Stromal cell of bone marrow (primary cell): ENCODE data around the gene PTPRG.

Experiments
- DNase-seq: peaks from one replicate; pipeline ENCODE4 v3.0.0-alpha.2; 2012; ENCODE audit warnings: low read depth

PTPRG gene

DNA sequence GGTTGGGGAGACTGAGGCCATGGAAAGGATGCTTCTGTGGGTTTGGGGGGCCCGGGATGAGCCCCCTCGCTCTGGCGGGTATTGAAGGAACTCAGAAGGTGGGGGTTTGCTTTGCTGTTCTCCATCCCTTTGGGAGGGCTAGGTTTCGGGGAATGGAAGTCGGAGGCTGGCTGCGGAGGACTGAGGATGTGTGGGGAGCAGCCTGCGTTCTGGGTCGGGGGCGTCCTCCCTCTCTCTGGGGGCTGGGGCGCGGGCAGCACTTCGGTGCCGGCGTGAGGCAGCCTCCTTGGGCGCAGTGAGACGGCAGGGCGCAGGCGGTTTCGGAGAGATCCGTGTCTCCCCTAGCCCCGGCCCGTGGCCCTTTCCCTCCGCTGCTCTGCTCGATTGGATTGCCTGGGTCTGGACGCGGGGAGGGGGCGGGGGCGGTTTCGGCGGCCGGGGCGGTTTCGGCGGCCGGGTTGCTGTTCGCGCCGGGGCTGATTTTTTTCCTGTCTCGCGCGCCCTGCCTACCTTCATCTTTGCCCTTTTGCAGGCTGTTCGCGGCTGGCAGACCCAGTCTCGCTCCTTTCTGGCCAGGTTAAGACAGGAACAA is 1.4 kb downstream of the PTPRG start:
- no peak for DNase-seq

DNA sequence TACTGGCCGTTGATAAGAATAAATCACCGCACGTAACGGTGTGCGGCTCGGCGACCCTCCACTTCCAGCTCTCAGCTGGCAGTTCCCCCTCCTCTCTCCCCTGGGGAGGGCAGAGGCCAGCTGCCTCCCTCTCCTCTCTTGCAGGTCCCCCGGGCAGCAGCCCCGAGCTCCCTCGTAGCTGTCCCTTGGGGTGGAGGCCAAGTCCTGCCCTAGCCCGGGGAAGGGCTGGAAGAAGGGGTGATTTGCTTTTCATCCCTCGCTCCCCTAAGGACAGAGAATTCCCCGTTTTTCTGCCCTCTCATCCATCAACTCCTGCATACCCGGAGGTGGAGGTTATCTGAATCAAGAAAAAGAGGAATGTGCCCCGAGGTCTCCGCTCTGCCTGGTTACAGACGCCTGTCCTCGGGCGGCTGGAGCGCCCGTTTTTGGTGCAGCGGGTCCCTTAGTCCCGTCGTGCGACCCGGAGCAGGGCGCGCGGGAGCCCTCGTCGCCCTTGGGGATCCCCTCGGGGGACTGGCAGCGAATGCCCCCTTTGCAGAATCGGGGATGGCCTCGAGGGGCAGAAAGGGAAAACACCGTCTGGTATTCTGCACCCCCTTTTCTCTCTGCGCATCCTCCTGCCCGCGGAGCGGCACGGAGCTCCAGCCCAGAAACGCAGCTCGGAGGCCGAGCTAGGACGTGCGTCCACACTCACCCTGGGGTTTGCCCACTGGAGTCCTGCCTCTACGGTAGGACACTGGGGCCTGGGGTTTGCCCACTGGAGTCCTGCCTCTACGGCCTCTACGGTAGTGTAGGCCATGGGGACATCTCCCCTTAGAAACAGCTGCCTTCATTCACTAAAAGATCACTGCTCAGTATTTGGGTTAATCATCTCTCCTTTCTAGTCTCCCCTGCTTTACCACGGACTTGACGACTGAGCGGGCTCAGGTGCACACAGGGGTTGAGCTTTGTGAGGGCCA is 2.2 kb downstream of the PTPRG start:
- DNase-seq: no peak

DNA sequence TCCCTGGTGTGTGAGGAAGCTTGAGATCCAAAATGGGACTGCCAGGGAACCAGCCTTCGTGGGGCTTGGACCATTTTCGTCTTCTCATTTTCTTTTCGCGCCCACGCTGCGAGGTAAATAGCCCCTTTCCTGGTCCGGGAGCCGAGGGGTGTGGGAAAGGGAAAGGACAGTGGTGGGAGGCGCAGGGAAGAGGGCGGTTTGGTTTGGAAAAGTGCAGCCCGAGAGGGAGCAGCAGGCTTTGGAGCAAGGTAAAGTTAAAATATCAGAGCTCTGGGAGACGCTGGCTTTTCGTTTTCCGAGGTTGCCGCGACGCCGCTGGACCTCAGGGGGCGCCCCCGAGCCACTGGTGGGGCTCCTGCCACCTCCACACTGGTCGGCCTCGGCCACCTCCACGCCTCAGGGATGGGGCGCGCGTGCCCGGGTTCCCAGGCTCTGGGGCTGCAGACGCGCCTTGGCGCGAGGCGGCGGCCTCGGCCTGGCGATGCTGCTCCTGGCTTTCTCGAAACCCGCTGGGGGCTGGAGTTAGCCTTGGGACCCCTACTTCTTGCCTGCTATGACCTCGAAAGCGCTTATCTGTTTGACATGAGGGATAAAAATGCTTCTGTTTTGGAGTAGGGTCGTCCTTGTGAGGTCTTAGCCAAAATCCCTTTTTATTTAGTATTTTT is 3.2 kb downstream of the PTPRG start:
- DNase-seq: peak; percentile 69

DNA sequence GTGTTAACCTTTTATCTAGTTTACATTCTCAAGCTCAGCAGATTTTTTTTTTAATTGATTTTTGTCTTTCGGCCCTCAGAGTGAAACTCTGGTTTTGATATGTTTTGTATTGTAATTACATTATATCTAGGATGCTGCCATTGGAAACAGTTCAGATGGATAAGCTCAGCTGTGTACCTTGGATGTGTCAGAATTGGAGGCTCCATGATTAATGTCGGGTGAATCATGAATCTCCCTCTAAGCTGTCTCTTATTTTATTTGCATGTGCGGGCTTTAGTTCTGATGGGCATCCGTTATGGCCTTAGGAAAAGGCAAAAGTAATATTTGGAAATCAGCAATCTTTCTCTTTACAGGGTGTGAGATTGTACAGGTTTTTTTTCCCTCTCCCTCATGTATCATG is 4.2 kb downstream of the PTPRG start:
- no peak for DNase-seq

DNA sequence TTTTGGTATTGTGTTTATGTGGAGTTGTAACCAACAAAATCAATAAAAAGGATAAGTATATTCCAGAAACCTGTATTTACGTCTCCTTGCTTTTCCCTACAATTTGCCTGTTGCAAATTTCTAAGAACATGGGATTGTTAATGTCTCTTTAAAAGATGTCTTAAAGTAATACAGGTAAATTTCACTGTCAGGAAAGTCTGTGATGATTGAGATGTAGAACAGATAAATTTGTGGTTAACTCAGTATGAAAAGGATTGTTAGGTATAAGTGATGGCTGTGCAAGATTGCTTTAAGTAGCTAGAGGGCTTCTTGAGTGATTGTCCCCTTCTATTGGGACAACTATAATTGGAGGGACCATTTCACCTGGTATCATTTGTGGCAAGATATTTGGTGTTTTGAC is 6.8 kb downstream of the PTPRG start:
- no peak for DNase-seq

DNA sequence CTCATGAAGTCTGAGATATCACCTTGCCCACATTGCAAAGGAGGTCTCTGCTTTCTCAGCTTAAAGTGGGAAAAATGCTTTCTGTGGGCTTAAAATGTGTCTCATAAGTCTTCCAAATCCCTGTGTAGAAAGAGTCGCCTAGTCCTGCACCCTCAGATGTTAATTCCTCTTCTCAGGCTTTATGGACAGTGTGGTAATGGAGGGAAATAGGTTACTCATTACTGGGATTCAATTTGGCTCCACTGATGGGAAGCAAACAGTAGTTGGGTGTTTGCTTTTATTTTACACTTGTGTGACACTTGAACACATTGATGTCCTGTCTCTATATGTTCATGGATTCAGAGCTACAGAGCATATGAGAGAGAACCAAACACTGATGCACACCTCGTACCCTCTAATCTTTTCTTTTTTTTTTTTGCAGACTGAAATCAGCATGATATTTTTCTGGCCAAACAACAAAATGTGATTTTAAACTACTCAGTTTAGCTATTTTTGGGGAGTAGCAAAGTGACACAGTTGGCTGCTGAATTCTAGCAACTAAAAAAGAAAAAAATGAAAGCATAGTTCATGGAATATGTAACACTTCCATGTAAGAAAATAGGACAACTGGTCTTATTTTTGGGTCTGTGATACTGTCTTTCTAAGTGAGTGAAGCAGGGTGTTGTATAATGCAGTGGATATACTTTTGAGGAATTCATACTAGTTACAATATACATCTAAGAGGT is 8.6 kb downstream of the PTPRG start:
- DNase-seq: no peak

DNA sequence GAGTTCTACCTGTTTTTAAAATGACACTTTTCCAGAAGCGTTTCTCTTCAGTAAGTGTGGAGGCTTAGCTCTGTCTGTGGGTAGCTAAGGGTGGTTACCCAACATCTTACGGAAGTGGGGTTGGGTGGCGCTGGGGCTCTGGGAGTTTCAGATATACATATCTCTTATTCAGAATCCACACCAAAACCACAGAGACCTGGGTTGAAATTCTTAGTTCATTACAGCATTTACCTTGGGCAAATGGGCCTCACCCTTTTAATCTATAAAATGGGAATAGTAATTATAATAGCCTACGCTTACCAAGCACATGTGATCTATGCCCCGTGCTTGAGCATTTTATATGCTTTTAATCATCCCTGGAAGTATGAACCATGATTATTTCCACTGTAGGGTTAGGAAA is 9.4 kb downstream of the PTPRG start:
- DNase-seq: no peak

DNA sequence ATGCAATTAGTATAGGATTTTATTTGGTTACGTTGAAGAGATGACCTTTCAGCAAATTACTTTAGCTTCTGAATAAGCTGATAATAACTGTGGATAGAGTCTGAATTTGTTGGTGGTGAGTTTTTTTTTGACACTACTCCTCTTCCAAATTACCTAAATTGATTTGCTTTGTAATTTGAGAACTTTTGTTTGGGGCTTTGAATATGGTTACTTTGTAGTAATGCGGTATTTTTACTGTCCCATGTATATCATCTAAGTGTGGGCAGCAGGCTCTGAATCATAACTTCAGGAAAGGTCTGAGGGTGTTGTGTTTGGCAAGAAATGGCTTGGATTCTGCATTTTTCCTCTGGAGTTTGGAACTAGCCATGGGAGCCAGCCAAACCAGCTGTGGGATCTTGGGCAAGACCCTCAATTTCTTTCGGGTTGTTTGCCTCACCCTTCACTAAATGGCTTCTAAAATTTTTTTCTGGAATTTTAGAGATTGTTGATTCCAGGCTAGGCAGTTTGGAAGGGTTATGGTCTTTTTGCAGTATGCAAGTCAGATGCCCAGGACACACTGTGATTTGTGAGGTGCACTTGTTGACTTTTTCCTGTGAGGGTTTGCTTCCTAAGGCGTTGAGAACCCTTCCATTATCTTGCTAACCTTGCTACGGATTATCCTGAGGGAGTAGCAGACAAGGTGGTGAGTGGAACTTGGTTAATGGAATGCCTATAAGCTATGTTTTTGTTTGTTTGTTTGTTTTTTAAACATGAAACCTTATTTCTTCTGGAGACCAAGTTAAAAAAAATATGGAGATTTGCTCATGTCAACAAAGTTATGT is 10.4 kb downstream of the PTPRG start:
- DNase-seq: peak; percentile 95

DNA sequence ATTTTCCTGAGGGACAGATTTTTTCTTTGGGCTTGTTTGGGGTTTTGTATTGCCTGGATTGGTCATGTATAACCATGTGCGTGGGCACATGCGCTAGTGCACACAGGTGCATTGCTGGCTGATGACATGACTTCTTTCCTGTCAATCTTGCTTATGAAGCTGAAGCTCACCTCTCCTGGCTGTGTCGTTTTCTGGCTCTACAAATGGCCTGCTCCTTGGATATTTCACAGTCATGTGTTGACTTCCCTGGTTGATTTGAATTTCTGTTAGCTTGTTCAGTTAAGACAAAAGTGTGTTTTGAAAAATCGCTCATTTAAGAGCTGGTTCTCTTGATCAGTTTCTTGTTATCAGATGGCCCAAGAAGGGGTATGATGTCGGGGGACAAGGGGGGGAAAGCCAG is 11.5 kb downstream of the PTPRG start:
- no peak for DNase-seq

DNA sequence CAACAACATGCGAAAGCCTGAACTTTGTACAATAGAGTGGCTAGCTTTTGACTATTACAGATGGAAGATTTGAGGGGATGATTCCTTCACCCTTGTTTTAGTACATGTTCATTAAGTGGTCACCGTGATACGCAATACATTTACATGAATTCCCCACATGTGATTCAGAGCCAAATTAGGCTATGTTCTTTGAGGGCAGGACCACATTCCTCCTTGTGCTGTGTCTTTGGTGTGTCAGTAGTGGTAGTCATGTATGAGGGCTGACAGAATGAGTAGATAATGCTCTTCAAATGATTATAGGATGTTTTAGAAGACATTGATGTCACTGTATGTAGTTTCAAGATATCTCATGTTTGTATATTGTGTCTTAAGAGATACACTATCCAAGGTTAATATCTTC is 12.1 kb downstream of the PTPRG start:
- DNase-seq: no peak

DNA sequence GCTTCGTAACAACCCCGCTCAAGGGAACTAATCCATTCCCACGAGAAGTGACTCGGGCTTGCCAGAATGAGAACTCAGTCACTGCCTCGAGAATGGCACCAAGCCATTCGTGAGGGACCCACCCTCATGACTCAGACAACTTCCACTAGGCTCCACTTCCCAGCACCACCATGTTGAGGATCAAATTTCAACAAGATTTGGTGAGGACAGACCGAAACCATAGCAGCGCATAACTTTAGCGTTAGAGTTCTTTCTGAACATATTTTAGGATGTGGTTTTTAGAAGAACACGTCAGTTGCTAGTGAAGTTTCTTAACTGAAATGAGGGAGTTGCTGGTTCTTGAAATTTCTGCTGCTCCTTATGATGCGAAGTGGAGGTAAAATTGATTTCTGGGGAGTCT is 13.5 kb downstream of the PTPRG start:
- peak; percentile 100 for DNase-seq

DNA sequence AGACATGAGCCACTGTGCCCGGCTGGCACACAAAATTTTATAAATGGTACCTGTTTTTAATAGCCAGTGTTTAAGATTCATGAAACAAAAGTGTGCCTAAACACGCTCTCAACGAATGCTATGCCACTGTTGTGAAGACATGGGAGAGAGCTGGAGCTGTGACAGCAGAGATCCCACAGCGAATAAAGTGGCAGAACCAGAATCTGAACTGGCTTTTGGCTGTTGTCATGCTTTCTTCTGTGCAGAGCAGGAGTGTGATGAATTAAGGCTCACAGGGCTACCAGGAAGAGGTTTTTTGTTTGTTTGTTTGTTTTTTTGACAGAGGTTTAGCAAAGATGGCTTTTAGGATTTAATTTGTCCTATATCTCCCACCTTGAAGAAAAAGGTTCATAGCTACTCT is 14.5 kb downstream of the PTPRG start:
- DNase-seq: no peak

DNA sequence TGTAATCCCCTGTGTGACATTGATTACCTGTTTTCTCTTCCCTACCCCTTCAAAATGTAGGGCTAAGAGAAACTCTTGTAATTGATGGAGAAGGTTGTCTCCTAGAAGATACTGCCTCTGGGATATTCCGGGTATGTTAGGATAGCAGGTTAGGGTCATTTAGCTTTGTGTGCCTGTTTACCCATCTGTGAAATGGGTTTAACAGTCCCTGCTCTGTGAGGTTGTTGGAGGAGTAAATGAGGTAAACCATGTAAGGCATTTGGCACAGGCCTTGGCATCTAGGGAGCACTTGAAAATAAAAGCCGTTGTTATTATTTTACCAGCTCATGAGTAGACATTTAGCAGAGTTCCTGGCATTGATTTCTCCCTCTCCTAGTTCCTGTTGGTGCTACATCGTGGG is 16.4 kb downstream of the PTPRG start:
- no peak for DNase-seq

DNA sequence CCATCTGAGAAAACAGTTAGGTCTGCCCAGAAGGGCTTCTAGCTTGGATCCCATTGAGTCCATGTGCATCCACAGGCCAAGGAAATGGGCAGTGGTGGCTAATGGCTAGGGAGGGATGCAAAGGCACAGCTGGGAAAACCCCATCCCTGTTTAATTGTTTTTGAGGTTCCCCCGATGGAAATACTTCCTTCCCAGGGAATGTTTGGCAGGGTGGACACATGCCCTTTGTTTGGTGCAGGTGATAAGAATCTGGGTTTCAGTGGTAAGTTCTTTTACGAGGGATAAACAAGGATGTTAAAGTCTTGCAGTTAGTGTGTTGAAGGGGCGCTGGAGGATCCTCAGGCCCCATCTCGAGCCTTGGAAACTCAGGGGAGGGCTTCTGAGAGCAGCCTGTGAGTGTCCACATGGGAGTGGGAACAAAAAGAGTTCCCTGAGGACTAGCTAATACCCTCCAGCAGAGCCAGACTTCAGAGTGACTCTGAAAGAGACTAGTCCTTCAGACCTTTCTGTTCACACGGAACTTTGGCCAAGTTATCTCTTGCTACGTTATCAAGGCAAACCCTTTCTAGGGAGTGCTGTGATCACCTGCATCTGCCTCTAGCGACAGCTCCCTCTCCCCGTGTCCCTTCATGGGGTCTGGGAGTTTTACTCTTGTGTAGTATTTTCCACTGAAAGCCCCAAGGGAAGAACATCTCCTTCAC is 17.4 kb downstream of the PTPRG start:
- DNase-seq: no peak

DNA sequence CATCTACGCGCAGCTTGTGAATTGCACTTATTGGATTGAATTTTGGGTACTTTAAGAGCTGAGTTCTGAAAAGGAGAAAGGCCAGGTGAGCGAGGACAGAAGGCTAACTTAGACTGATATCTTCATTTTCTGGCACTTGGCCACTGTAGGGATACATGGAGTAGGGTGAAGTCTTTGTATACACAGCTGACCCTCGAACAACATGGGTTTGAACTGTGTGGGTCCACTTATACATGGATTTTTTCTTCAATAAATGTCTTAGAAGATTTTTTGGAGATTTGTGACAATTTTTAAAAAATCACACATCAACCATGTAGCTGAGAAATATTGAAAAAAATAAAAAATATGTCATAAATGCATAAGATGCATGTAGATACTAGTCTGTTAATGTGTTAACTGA is 18.3 kb downstream of the PTPRG start:
- no peak for DNase-seq

DNA sequence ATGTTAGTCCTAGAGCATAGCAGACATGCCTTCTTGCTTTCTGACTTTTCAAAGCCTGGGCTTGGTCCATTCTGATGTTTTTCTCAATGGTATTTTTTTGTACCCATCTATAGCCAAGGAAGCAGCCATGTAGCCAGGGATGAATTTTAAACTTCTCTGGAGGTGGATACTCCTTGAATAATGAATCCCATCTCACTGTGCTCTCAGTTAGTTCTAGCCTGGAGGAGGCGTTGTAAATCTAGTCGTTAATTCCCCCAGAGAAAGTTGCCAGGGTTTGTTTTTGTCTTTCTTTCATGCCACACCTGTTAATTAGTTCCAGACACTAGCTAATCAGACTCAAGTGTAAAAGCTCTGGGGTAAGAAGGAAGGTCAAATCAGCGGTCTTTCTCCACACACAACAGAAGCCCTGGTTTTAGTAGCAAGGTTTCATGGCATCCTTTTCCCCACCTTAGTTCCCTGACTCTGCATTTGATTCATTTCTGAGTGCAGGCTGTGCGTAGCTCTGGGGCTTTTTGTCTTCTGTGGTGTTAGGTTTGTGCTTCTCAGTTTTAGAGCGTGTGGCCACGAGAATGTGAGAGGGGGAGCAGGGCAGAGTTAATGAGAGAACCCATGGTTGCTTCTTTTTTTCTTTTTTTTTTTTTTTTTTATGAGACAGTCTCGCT is 19.7 kb downstream of the PTPRG start:
- DNase-seq: no peak

DNA sequence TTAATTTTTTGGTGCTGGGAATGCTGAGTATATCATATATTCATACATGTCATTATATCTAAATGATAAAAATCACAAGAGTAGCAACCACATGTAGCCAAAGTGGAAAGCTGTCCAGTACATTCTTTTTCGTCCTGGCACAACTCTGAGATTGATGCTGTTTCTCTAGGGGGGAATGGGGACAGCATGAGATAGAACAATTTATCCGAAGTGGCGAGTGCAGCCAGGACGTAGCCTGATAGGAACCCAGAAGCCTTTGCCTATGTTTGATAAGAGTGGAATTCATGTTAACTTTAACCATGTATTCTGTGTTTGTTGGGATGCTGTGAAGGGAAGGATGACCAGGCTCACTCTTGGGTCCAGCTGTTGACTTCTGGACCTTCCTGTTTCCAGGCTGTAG is 20.9 kb downstream of the PTPRG start:
- no peak for DNase-seq

DNA sequence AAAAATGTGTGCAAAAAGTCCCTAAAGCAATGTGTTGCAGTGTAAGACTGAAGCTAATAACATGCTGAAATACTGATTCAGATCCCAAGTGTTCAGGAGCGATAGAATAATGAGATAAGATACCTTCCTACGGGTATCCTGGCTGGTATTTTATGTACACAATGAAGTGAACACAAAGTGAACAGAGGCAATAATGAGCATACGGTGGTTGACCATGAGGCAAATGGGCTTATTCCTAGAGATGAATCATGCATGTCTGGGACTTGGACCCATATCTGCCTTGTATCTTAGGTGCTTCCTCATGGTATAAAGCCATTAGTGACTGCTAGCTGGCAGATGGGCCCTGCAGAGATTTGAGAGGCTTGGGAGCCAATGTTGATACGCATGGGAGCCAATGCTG is 21.5 kb downstream of the PTPRG start:
- no peak for DNase-seq

DNA sequence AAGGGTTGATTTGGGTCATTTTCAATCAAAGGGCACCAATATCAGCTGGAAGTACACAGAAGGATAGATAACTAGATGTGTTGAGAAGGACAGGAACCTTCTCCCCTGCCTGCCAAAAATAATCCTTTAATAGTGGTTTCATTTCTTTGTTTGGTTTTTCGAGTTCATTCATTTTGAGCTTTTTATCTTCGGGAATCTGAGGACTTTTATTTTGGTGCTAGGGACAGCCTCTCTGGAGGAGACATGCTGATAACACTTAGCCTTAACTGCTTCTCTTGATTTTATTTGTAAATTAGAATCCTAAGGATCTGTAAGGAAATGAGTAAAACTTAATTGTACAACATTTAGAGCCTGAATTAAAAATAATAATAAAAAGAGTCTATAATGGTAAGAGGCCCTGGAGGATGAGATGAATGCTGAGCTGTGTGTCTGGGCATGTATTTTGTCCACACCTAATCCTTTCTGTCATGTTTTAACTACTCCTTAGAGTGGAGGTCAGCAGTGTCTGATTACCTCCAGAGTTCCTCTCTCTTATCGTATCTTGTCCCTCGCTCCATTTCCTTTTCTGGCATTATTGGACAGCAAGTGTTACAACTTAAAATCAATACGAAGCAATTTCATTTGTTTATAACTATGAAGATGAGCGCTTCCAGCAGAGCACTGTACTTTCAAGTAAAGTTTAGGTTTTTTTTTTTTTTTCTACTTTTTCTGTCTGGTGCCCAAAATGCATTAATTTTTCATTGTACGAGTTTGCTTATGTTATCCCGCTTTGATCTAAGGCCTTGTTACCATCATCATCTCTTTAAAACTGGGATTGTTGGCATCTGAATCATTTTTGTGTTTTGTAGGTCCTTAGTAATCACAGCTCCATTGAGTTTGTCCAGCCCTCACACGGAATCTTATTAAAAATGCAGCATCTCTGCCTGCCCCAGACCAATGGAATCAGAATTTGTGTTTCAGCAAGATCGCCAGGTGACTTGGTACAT is 22.8 kb downstream of the PTPRG start:
- DNase-seq: no peak
